Hematopoietic multipotent progenitor cell treated with erythropoietin and hydrocortisone succinate and interleukin-3 and kit ligand, for 15 days (in vitro differentiated cells): ENCODE results near the gene DIO2.

Experiments used
- DNase-seq: peaks from one replicate; pipeline ENCODE4 v3.0.0-alpha.2; 2015; ENCODE audit warnings: low spot score

DIO2 gene

GRCh38 chr14:80167793-80168448 lies 43.4 kb downstream of the DIO2 start:
- no peak for DNase-seq

- no peak for DNase-seq
Measured at GRCh38 chr14:80164991-80165721, 46.1 kb downstream of the DIO2 start.

- no peak for DNase-seq
Measured at GRCh38 chr14:80152763-80153162, 58.5 kb downstream of the DIO2 start.

GRCh38 chr14:80152166-80152565 lies 59.1 kb downstream of the DIO2 start:
- no peak for DNase-seq

- no peak for DNase-seq
Measured at GRCh38 chr14:80150301-80150700, 61.0 kb downstream of the DIO2 start.
